Activated CD4-positive, alpha-beta T cell treated with anti-CD3 and anti-CD28 coated beads for 48 hours (primary cell): ENCODE results near the gene PEX5L.
"Not testable (repeated sequence)": the region's sequence is repeated elsewhere in the genome, so short reads cannot be mapped to it uniquely, and the experiment has no call there.

Experiments used
- DNase-seq: peaks from one replicate; pipeline ENCODE4 v3.0.0-alpha.2; 2020

Gene PEX5L

GRCh38 chr3:179826247-179826637 is 210.5 kb downstream of the PEX5L start:
- no peak for DNase-seq

GRCh38 chr3:179825527-179826246 is 211.1 kb downstream of the PEX5L start:
- DNase-seq: no peak

- no peak for DNase-seq
Observed at GRCh38 chr3:179822296-179822695, 214.4 kb downstream of the PEX5L start.

DNA sequence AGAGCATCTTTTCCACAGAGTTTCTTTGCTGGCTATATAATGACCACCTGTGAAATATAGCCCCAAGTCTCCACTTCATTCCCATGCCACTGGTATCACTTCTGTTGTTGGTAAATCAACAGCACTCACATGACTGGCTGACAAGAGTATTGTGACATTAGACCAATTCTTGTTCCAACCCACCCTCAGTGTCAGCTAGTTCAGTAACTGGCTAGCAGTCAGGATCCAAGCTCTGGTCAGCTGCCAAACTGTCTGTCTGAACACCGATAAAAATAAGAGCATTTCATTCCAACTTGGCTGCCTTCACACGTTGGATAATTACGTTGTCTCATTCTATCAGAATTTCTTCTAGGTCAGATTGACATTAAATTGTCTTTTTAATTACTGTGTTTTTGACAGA is 217.4 kb downstream of the PEX5L start:
- DNase-seq: no peak

DNA sequence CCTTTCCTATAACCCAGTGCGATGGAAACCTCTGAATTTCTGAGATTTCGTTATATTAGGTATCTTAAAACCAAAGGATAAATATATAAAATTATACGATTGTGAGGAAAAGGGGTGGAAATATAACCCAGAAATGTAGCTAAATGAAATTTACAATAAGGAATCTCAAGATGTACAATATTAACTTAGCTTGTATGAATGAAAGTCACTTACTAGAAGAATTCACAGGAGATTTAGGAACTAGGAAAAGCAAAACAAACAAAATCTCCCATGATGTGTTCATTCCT is 224.7 kb downstream of the PEX5L start:
- no peak for DNase-seq

- peak; percentile 11 for DNase-seq
Observed at GRCh38 chr3:179811321-179812095, 225.2 kb downstream of the PEX5L start.

DNA sequence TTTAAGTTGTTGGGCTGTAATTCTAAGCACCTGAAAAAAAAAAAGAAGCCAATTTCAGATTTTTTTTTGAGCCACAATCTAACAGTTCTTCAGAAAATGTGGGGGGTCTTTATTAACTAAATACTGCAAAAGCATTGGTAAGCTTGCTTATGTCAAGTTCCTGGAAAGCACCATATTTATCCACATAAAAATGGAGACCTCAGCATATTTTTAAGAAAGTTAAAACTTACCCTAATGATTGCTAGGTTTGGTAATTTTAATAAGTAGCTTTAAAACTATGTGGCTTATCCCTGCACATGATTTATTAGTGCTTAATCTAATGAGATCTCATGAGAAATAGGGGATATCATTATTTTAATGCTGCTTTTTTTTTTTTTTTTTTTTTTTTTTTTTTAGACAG is 227.1 kb downstream of the PEX5L start:
- DNase-seq: no peak

- DNase-seq: no peak
Observed at GRCh38 chr3:179807588-179807987, 229.1 kb downstream of the PEX5L start.

DNA sequence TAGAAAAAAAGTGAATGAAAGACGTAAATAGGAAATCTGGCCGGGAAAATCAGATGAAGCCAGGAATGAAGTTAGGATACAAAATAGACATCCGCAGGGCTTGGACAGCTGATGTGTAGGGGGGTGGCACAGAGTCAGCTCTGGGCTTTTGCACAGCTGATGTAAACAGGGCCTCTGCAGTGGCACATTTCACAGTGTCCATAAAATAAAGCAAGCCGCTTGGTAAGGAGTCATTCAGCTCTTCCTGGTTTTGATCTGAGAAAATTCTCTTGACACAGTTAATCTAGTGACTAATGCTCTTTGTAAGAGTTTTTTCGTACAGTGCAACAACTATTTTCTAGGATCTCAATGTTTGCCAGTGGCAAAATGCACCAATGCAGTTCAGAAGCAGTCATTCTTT is 230.6 kb downstream of the PEX5L start:
- DNase-seq: no peak

DNA sequence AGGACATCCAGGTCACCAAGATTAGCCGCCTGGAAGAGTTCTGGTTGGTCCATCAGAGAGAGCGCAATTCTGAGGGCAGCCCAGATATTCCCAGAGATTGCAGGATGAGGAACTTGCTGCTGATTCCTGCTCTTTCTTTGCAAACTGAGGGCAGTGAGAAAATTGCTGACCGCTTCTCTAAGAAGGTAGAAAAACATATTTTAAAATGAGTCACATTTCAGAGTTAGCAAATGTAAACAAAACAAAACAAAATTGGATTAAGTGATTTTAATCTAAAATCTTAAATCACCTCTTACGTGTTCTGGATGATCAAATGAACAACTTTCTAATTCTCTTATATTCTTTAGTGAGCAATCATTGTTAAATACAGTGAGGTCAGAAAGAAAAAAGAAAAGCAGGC is 234.9 kb downstream of the PEX5L start:
- DNase-seq: no peak

DNA sequence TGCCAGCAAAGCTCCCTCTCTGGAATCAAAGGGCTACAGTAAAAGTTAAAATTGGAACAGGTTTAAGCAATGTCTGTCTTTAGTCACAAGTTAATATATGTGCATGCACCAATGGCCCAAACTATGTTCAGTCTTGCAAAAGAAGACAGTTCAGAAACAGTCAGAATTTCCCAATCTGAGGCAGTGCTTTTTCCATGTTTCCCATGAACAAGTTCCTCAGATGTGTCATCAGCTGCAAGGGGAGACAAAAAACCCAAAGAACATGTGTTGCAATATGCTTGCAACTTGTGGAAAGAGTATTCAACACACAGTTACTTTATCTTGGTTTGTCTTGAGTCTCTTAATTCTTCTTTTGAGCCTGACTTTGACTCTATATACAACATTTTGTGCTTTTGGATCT is 235.5 kb downstream of the PEX5L start:
- DNase-seq: no peak

DNA sequence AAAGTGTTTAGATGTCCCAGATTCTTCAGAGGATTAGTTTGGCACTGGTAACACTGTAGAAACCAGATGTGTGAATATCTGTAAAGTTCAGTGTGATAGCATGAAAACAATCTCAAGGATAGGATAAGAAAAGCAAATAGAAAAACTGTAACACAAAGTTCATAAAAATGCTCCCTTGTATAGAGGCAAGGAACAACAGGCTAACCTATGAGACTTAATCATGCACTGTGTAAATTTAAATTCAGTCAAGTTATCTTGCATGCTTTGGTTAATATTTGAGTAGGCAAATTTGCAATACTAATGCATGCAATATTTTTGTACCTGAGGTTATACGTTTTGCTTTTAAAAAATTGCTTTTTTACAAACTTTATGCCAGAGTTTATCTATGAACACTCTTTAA is 239.5 kb downstream of the PEX5L start:
- no peak for DNase-seq

- no peak for DNase-seq
Observed at GRCh38 chr3:179796421-179796820, 240.3 kb downstream of the PEX5L start.

GRCh38 chr3:179794355-179794754 is 242.4 kb downstream of the PEX5L start:
- DNase-seq: no peak

DNA sequence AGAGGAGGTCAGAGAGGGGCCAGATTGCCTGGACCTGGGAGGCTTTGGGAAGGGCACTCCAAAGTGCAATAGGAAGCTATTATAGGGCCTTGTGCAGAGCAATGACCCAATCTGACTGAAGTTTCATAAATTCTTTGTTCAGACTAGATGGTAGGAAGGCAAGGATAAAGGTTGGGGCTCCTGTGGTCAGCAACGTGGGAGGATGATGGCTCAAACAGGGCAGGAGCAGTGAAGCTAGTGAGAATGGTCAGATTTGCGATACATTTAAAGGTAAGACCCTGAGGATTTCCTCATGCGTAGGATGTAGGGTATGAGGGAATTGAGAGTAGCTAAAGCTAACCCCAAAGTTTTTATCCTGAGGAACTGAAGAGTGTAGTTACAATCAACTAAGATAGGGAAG is 244.9 kb downstream of the PEX5L start:
- no peak for DNase-seq

GRCh38 chr3:179788996-179789395 is 247.7 kb downstream of the PEX5L start:
- DNase-seq: no peak

DNA sequence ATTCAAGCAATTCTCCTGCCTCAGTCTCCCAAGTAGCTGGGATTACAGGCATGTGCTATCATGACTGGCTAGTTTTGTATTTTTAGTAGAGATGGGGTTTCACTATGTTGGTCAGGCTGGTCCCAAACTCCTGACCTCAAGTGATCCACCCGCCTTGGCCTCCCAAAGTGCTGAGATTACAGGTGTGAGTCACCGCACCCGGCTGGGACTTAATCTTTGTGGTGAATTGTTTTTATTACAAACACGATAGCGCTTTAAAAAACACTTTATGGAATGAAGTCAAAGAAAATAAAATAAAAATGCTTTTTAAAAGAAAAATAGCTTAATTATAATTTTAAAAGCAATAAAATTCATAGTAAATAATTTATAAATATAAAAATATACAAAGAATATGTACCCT is 253.9 kb downstream of the PEX5L start:
- DNase-seq: not testable (repeated sequence)

GRCh38 chr3:179775416-179776122 is 261.2 kb downstream of the PEX5L start:
- DNase-seq: no peak

DNA sequence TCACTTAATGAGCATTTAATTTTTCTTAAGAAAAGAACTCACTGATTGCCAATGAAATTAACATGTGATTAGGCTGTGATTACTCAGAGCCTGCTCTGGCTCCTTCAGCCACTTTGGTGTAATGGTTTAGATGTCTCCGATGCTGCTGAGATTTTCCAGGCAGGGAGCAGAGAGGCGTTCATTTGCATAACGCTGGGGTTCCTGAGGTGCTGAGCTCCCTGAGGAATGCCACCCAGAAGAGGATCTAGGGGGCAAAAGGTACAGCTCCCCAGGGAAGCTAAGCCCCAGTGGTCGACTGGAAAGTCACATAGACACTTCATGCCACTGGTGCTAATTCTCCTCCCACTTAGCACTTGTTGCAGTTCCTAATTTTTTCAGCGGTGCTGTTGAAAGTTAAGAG is 264.4 kb downstream of the PEX5L start:
- no peak for DNase-seq

GRCh38 chr3:179771797-179772196 is 264.9 kb downstream of the PEX5L start:
- no peak for DNase-seq

DNA sequence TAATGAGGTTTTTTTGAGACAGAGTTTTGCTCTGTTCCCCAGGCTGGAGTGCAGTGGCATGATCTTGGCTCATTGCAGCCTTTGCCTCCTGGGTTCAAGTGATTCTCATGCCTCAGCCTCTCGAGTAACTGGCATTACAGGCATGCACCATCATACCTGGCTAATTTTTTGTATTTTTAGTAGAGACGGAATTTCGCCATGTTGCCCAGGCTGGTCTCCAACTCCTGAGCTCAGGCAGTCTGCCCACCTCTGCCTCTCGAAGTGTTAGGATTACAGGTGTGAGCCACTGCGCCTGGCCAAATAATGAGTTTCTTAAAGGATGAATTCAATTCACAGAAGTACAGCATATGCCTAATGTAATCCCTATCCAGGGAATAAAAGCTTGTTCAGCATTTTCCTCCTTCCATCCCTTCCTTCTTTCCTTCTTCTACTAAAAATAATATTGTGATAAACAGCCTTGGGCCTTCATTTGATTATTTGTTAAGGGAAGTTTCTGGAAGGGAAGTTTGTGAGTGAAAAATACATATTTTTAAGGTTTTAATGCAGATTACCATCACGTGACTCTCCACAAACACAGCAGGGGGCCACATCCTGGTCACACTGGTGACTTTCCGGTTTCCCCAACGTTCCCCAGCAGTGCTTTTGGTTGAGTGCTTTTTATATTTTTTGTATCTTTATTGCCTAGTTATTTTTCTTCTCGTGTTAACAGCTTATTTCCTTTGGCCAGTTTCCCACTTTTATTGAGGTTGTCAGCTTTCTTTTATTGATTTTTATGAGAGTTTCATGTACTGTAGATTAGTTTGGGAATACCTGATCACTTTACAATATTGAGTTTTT is 267.1 kb downstream of the PEX5L start:
- no peak for DNase-seq

DNA sequence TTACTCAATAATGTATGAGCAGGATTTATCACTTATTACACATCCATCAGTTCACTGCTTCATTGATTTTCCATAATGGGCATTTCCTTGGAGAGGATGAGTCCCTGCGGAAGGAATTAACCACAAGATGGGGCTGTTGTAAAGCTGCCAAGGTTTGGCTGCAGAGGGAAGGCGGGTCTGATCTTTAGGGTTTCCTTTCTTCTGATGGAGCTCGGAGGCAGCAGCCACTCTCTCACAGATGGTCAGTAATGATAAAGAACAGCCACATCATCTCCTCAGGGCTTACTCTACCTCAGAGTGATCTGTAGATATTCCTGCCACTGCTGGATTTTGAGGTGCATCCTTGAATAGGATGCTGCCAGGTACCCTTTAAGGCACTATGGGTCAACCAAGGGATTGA is 268.7 kb downstream of the PEX5L start:
- DNase-seq: no peak

DNA sequence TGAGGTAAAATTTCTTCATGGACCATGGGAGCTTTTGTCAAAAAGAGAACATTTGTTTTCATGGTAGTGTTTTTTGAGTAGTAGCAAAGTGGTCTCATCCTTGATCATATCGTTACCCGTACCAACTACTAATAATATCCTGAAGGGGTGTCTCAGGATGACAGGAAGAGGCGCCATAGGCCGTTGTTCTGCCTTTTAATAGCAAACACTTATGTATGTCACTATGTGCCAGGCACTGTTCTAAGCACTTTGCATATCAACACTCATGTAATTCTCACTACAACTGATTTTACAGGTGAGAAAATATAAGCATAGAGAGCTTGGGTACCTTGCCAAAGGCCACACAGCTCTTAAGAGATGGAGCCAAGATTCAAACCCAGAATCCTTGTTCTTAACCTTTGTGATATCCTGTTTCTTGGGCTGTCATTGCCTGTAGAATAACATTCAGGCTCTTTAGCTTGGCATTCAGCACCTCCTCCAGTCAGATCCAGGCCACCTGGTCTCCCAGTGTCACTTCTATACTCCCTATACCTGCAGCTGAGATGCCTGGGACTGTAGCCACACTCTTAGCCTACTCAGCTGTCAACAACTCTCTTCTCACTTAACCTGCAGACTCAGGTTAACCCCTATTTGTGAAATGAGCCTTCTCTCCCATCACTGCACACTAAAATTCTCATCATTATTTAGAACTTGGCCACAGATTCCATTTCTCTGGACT is 270.2 kb downstream of the PEX5L start:
- DNase-seq: no peak
